GM21786 (cell line): ENCODE data around the gene MXD3.
"Not testable (repeated sequence)": the region's sequence is repeated elsewhere in the genome, so short reads cannot be mapped to it uniquely, and the experiment has no call there.

Source experiments
- ATAC-seq: cut with Tn5 transposase; IDR thresholded peaks from one replicate; pipeline ENCODE4 v1.9.1; 2021; ENCODE audit not compliant: unreplicated experiment

The MXD3 gene

GRCh38 chr5:177343777-177344176, 32.1 kb upstream of the MXD3 start:
- ATAC-seq = no peak

GRCh38 chr5:177343000-177343399, 31.3 kb upstream of the MXD3 start:
- ATAC-seq = not testable (repeated sequence)

GRCh38 chr5:177339107-177339638, 27.5 kb upstream of the MXD3 start:
- no peak for ATAC-seq

- no peak for ATAC-seq
Observed at GRCh38 chr5:177338251-177339106, 26.8 kb upstream of the MXD3 start.

- no peak for ATAC-seq
Observed at GRCh38 chr5:177336603-177337494, 25.2 kb upstream of the MXD3 start.

- no peak for ATAC-seq
Observed at GRCh38 chr5:177336112-177336511, 24.4 kb upstream of the MXD3 start.

GRCh38 chr5:177335701-177336065, 24.0 kb upstream of the MXD3 start:
- ATAC-seq = no peak

GRCh38 chr5:177334781-177335700, 23.3 kb upstream of the MXD3 start:
- no peak for ATAC-seq

- ATAC-seq = no peak
Observed at GRCh38 chr5:177334155-177334551, 22.5 kb upstream of the MXD3 start.

GRCh38 chr5:177333420-177334154, 21.9 kb upstream of the MXD3 start:
- no peak for ATAC-seq

- no peak for ATAC-seq
Observed at GRCh38 chr5:177332896-177333260, 21.2 kb upstream of the MXD3 start.

GRCh38 chr5:177332031-177332895, 20.6 kb upstream of the MXD3 start:
- ATAC-seq = no peak

- ATAC-seq = no peak
Observed at GRCh38 chr5:177330991-177331842, 19.5 kb upstream of the MXD3 start.

- no peak for ATAC-seq
Observed at GRCh38 chr5:177329883-177330282, 18.2 kb upstream of the MXD3 start.

- ATAC-seq = no peak
Observed at GRCh38 chr5:177328545-177329231, 17.0 kb upstream of the MXD3 start.

GRCh38 chr5:177327539-177328522, 16.1 kb upstream of the MXD3 start:
- no peak for ATAC-seq
